Brain microvascular endothelial cell (primary cell): ENCODE measurements around the gene PAX9.

Experiments used
- DNase-seq: peaks from one replicate; pipeline ENCODE4 v3.0.0-alpha.2; 2020
- H3K27ac ChIP-seq: fragments of 250-450 bp; sonication (Bioruptor Pico); 2 replicates; pipeline ENCODE4 v1.5.1; 2020; ENCODE audit warnings: mild to moderate bottlenecking, moderate library complexity
- H3K27me3 ChIP-seq: fragments of 250-450 bp; sonication (Bioruptor Pico); replicated peaks from 2 replicates; pipeline ENCODE4 v1.5.1; 2020; ENCODE audit warnings: mild to moderate bottlenecking
- H3K36me3 ChIP-seq: fragments of 250-450 bp; sonication (Bioruptor Pico); replicated peaks from 2 replicates; pipeline ENCODE4 v1.5.1; 2020; ENCODE audit warnings: mild to moderate bottlenecking
- H3K4me3 ChIP-seq: 2 replicates; pipeline ENCODE4 v1.5.1; 2011; ENCODE audit warnings: low read depth, mild to moderate bottlenecking, control low read depth, low read length, moderate library complexity
- in situ Hi-C: cut with HindIII; loops from 2 replicates; pipeline ENCODE4 v1.10.0; 2017; ENCODE audit warnings: low sequenced_read_pairs, low pct_ligation_motif_present
- TF ChIP-seq, protein P1 (sequence below): IDR thresholded peaks from 2 replicates; pipeline ENCODE4 v1.5.1; 2011; ENCODE audit warnings: low read depth, mild to moderate bottlenecking, moderate library complexity, low read length, control low read depth, inconsistent platforms; ENCODE audit errors: missing control alignments

The PAX9 gene

DNA sequence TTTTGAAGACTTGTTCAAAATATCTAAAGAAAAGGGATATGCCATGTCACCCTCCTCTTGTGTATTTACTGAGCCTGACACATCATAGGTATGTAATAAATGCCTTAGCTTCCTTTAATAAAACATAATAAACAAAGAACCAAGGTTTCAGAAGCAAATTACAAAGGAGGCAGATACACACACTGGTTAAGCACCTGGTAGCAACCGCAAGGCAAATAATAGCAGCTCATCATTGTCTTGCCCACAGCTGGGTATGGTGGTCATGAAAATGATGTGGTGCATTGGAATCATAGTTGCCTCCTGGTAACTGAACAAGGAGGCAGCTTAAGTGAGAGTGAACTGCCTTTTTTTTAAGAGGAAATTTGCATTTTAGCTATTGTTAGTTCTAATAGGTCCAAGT is 39.0 kb downstream of the PAX9 start:
- in situ Hi-C loops: no loop called here
- TF ChIP-seq, protein P1, sequence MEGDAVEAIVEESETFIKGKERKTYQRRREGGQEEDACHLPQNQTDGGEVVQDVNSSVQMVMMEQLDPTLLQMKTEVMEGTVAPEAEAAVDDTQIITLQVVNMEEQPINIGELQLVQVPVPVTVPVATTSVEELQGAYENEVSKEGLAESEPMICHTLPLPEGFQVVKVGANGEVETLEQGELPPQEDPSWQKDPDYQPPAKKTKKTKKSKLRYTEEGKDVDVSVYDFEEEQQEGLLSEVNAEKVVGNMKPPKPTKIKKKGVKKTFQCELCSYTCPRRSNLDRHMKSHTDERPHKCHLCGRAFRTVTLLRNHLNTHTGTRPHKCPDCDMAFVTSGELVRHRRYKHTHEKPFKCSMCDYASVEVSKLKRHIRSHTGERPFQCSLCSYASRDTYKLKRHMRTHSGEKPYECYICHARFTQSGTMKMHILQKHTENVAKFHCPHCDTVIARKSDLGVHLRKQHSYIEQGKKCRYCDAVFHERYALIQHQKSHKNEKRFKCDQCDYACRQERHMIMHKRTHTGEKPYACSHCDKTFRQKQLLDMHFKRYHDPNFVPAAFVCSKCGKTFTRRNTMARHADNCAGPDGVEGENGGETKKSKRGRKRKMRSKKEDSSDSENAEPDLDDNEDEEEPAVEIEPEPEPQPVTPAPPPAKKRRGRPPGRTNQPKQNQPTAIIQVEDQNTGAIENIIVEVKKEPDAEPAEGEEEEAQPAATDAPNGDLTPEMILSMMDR: no peak
- H3K27me3 ChIP-seq: no peaks in the 10 kb centered on the region
- no peaks in the 10 kb centered on the region for H3K36me3 ChIP-seq
- no peak for DNase-seq
- no peak overlapping the region for H3K4me3 ChIP-seq
- H3K27ac ChIP-seq: no peak overlapping the region

DNA sequence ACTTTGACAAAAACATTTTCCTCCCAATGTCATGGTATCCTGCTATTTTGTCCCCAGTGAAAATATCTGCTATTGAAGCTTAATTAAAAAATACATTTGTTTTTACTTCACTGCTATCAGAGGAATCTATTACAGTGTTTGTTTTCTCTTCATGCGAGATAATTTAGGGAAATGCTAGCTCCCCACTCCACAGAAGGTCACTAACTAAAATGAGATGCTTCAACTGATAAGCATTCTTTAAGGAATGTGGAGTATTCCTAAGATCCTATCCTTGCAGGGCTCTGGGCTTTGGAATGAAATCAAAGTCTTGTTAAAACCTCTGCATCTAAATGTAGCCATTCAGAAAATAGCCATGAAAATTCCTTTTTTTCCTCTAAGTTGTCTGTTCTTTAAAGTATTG is 39.5 kb downstream of the PAX9 start:
- no peak overlapping the region for H3K4me3 ChIP-seq
- no peak overlapping the region for H3K27ac ChIP-seq
- DNase-seq: no peak
- TF ChIP-seq, protein P1: no peak
- in situ Hi-C loops: no loop called here
- H3K36me3 ChIP-seq: no peaks in the 10 kb centered on the region
- H3K27me3 ChIP-seq: no peaks in the 10 kb centered on the region

DNA sequence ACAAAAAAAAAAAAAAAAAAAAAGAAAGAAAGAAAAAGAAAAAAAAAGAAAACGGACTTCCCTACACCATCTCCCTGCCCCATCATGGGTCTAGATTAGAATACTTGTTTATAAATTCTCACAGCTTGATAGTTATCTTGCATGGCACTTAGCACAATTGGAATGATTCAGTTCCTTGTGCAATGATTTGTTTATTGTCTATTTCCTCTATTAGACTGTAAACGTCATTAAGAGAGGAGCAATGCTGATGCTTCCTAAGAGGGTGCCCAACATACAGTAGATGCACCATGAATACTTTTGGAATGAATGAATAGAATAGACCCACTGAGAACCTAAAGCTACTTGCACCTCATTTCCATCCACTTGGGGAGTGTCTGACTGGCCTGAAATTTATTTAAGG is 40.8 kb downstream of the PAX9 start:
- in situ Hi-C loops: no loop called here
- H3K36me3 ChIP-seq: no peaks in the 10 kb centered on the region
- no peak overlapping the region for H3K4me3 ChIP-seq
- no peak for DNase-seq
- TF ChIP-seq, protein P1: no peak
- no peaks in the 10 kb centered on the region for H3K27me3 ChIP-seq
- H3K27ac ChIP-seq: no peak overlapping the region

DNA sequence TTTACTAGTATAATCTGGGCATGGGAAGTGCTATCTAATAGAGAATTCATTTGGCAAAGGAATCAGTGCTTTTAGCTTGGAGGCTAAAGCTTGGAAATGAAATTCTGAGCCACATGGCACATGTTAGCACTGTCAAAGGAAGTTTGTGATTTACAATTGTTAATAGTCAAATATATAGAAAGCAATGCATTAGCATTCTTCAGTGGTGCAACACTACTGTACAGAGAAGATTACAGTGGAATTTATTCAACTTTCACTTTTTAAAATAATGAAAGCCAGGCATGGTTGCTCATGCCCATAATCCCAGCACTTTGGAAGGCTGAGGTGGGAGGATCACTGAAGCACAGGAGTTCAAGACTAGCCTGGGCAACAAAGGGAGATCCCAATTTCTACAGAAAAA is 45.9 kb downstream of the PAX9 start:
- TF ChIP-seq, protein P1: no peak
- DNase-seq: no peak
- H3K27ac ChIP-seq: no peak overlapping the region
- in situ Hi-C loops: no loop called here
- H3K4me3 ChIP-seq: no peak overlapping the region
- H3K36me3 ChIP-seq: no peaks in the 10 kb centered on the region
- no peaks in the 10 kb centered on the region for H3K27me3 ChIP-seq

DNA sequence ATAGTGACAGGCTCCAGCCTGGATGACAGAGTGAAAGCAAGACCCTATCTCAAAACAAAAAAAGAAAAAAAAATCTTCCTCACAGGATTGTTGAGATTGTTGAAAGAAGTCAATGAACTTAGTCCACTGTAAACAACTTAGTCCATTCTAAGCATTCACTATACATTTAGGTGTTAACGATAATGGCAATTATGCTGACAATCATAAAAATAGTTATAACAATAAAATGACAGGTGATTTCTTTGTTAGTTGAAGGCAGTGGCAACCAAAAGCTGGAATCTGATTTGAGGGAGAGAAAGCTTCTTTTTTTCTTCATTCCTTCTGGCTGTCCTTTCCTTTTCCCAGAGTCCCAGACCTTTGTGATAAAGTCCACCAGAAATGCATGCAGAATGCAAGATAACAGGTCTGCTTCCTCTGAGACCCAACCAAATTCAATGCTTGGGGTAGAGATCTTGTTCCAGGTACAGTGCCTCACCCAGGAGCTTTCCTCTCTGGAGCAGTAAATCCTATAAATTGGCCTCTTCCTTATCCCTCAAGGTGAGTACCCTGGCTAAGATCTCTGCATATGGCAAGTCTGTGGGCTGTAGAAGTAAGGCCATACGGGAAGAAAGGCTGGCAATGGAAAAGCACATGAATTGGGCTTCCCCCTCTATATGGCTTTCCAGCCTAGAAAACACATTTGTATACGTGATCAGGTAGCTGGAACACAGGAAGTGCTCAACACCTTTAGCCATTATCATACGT is 52.5 kb downstream of the PAX9 start:
- no peak for DNase-seq

More for the DNA sequence above, 52.5 kb downstream of the PAX9 start:
- H3K36me3 ChIP-seq: no peaks in the 10 kb centered on the region
- TF ChIP-seq, protein P1: no peak
- H3K27me3 ChIP-seq: no peaks in the 10 kb centered on the region
- no peak overlapping the region for H3K4me3 ChIP-seq
- no peak overlapping the region for H3K27ac ChIP-seq
- in situ Hi-C loops: no loop called here
